Measurements from ENCODE around the gene BUD13.
"Not testable (repeated sequence)": the region's sequence is repeated elsewhere in the genome, so short reads cannot be mapped to it uniquely, and the experiment has no call there.

The BUD13 gene

GRCh38 chr11:116792144-116792868, 19.5 kb upstream of the BUD13 start:
- no peak for DNase-seq

- DNase-seq, result no peak
These were observed 19.0 kb upstream of the BUD13 start, which contains the start of gene APOA5 for GRCh38 chr11:116791813-116792143. Gene APOA5 (minus strand): TSS chr11:116791879. CDS start chr11:116791860, 19 bp downstream.

GRCh38 chr11:116791002-116791812, 18.4 kb upstream of the BUD13 start:
- DNase-seq, result no peak

- no peak for DNase-seq
These were observed 17.6 kb upstream of the BUD13 start for GRCh38 chr11:116790167-116791001.

- no peak for DNase-seq
These were observed 16.2 kb upstream of the BUD13 start for GRCh38 chr11:116788975-116789374.

GRCh38 chr11:116788534-116788933, 15.7 kb upstream of the BUD13 start:
- no peak for DNase-seq

GRCh38 chr11:116787786-116788486, 15.1 kb upstream of the BUD13 start, which contains the start of gene ZPR1:
Gene ZPR1 (minus strand): TSS chr11:116788023. CDS start chr11:116787990, 33 bp downstream.
- peak; percentile 51 for DNase-seq

- no peak for DNase-seq
These were observed 14.6 kb upstream of the BUD13 start for GRCh38 chr11:116787436-116787785.

GRCh38 chr11:116786966-116787365, 14.2 kb upstream of the BUD13 start:
- no peak for DNase-seq

GRCh38 chr11:116786326-116786725, 13.5 kb upstream of the BUD13 start:
- DNase-seq, result no peak

GRCh38 chr11:116782728-116783127, 9.9 kb upstream of the BUD13 start:
- DNase-seq, result no peak

GRCh38 chr11:116778556-116778955, 5.8 kb upstream of the BUD13 start:
- no peak for DNase-seq

GRCh38 chr11:116777056-116777455, 4.3 kb upstream of the BUD13 start:
- DNase-seq, result no peak

GRCh38 chr11:116776522-116776984, 3.8 kb upstream of the BUD13 start:
- no peak for DNase-seq

GRCh38 chr11:116775975-116776374, 3.2 kb upstream of the BUD13 start:
- DNase-seq, result no peak

GRCh38 chr11:116774661-116775060, 1.9 kb upstream of the BUD13 start:
- DNase-seq, result no peak

- DNase-seq, result peak; percentile 48
These were observed 663 bp upstream of the BUD13 start for GRCh38 chr11:116773203-116774097.

- no peak for DNase-seq
These were observed 852 bp downstream of the BUD13 start for GRCh38 chr11:116771935-116772334.

- DNase-seq, result no peak
These were observed 10.7 kb downstream of the BUD13 start for GRCh38 chr11:116762132-116762531.

- not testable (repeated sequence) for DNase-seq
These were observed 16.7 kb downstream of the BUD13 start for GRCh38 chr11:116756044-116756443.

GRCh38 chr11:116750070-116750718, 22.6 kb downstream of the BUD13 start:
- DNase-seq, result no peak

Measured in T1000 (cell line).